Fibroblast of lung (primary cell): Measurements from ENCODE around the gene PHC2. TPM values are rescaled to one million over a fixed set of nuclear protein-coding genes. Genes with fewer than 3 reads are reported as not detected.

ENCODE experiments used
- DNase-seq, 2 donors: peaks; one replicate each; pipeline versions ENCODE4 v3.0.0 to v3.0.0-alpha.2; 2010; ENCODE audit warnings: low read depth in 2 of 2
- H2AFZ ChIP-seq: 2 replicates; pipeline ENCODE4 v1.5.1; 2012; ENCODE audit warnings: low read length, control low read depth, inconsistent platforms
- H3K27ac ChIP-seq: 2 replicates; pipeline ENCODE4 v1.5.1; 2011; ENCODE audit warnings: low read length, control low read depth; ENCODE audit not compliant: insufficient read depth
- H3K27me3 ChIP-seq: 2 replicates; pipeline ENCODE4 v1.5.1; 2011; ENCODE audit warnings: mild to moderate bottlenecking, low read length; ENCODE audit not compliant: control insufficient read depth, insufficient read depth
- H3K36me3 ChIP-seq: 2 replicates; pipeline ENCODE4 v1.5.1; 2011; ENCODE audit warnings: low read length; ENCODE audit not compliant: control insufficient read depth, insufficient read depth
- H3K4me1 ChIP-seq: 2 replicates; pipeline ENCODE4 v1.5.1; 2011; ENCODE audit warnings: low read length; ENCODE audit not compliant: control insufficient read depth, insufficient read depth; ENCODE audit errors: extremely low read depth
- H3K4me2 ChIP-seq: 2 replicates; pipeline ENCODE4 v1.5.1; 2011; ENCODE audit warnings: low read length, control low read depth; ENCODE audit not compliant: insufficient read depth; ENCODE audit errors: extremely low read depth
- H3K4me3 ChIP-seq, 4 experiments: fragments of 200-600 bp in 1 of 4; sonication (generic) in 1 of 4; replicated peaks in 1 of 4; 2 replicates each; pipeline ENCODE4 v1.5.1; 2011 to 2016; ENCODE audit warnings: low read length in 4 of 4, low read depth in 3 of 4, mild to moderate bottlenecking in 3 of 4, control low read depth in 2 of 4, inconsistent platforms in 1 of 4, mixed read lengths in 1 of 4; ENCODE audit not compliant: insufficient read depth in 1 of 4; ENCODE audit errors: control extremely low read depth in 1 of 4
- H3K79me2 ChIP-seq: 2 replicates; pipeline ENCODE4 v1.5.1; 2012; ENCODE audit warnings: mild to moderate bottlenecking, low read length, inconsistent platforms; ENCODE audit not compliant: control insufficient read depth, insufficient read depth
- H3K9ac ChIP-seq: 2 replicates; pipeline ENCODE4 v1.5.1; 2011; ENCODE audit warnings: mild to moderate bottlenecking, low read length, control low read depth; ENCODE audit not compliant: insufficient read depth
- H3K9me3 ChIP-seq: 2 replicates; pipeline ENCODE4 v1.5.1; 2012; ENCODE audit warnings: low read depth, low read length; ENCODE audit not compliant: control insufficient read depth, insufficient read depth
- H4K20me1 ChIP-seq: 2 replicates; pipeline ENCODE4 v1.5.1; 2011; ENCODE audit warnings: low read length; ENCODE audit not compliant: control insufficient read depth, insufficient read depth; ENCODE audit errors: extremely low read depth
- EZH2 ChIP-seq: IDR thresholded peaks from 2 replicates; pipeline ENCODE4 v1.5.1; 2012; ENCODE audit warnings: low read length, control low read depth, mild to moderate bottlenecking; ENCODE audit errors: missing control alignments
- polyA plus RNA-seq, 2 donors: library from polyadenylated mRNA; depleted of rRNA in 1 of 2; stranded (reverse) in 1 of 2; unstranded in 1 of 2; fragments of >200 nt; gene quantifications; 2 replicates each; pipeline ENCODE4 v1.2.1, GENCODE V29; 2011 to 2012; ENCODE audit warnings: missing spikeins in 1 of 2
- total RNA-seq: library from RNA; depleted of rRNA; stranded (reverse); fragments of >200 nt; gene quantifications from 2 replicates; pipeline ENCODE4 v1.2.1, GENCODE V29; 2014
- TF ChIP-seq, protein P1 (sequence below), 2 donors: IDR thresholded peaks in 1 of 2; conservative IDR thresholded peaks in 1 of 2; 1 replicate in 1 of 2; 2 replicates in 1 of 2; pipeline ENCODE4 v1.5.1; 2011 to 2012; ENCODE audit warnings: low read length in 2 of 2, control low read depth in 1 of 2, inconsistent platforms in 1 of 2, low read depth in 1 of 2, mild to moderate bottlenecking in 1 of 2

Gene PHC2
- total and polyA plus RNA-seq, 2 donors (not counting 1 experiment from before 2014, with no cell fraction given): 62.6 to 75.8 TPM

DNA sequence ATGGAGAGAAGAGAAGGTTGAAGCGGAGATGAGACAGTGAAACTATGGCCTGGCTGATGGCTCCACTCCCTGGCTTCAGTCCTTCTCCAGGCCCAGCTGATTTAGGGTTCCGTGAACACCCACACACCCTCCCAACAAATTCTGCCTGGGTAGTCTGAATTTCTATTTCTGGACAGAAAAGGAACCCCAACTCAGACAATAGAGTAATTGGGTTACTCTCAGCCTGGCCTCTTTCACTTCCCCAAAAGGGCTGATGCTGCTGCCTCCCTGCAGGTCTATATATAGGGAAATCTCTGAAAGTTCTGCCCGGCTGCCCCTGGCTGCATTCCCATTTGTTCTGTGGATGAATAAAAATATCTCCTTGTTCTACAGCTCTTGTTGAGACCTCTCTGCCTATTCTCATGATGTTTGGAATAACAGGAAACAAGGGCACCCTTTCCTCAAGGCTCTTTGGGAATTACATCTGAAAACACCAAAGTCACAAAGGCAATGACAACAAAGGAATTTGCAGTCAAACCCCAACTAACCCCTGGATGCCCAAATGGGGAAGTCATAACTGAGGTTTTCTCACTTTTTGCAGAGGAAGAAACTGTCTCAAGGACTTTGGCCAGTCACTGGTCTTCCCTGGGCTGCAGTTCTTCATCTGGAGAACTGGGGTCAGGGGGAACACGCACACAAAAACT is 30.2 kb upstream of the PHC2 start:
- Histone ChIP-seq H3K27me3 (no peaks in the 10 kb centered on the region), H2AFZ (no peak overlapping the region), H3K4me3 (no peak overlapping the region), H3K36me3 (no peaks in the 10 kb centered on the region), H3K79me2 (no peaks in the 10 kb centered on the region), H3K4me1 (peaks cover 12% of the 10 kb centered on the region), H3K9ac (no peak overlapping the region), H3K9me3 (no peaks in the 10 kb centered on the region), H3K27ac (no peak overlapping the region), H4K20me1 (no peaks in the 10 kb centered on the region), H3K4me2 (no peak overlapping the region)
- no peak for DNase-seq
- TF ChIP-seq, protein P1, sequence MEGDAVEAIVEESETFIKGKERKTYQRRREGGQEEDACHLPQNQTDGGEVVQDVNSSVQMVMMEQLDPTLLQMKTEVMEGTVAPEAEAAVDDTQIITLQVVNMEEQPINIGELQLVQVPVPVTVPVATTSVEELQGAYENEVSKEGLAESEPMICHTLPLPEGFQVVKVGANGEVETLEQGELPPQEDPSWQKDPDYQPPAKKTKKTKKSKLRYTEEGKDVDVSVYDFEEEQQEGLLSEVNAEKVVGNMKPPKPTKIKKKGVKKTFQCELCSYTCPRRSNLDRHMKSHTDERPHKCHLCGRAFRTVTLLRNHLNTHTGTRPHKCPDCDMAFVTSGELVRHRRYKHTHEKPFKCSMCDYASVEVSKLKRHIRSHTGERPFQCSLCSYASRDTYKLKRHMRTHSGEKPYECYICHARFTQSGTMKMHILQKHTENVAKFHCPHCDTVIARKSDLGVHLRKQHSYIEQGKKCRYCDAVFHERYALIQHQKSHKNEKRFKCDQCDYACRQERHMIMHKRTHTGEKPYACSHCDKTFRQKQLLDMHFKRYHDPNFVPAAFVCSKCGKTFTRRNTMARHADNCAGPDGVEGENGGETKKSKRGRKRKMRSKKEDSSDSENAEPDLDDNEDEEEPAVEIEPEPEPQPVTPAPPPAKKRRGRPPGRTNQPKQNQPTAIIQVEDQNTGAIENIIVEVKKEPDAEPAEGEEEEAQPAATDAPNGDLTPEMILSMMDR (conservative IDR thresholded peaks at IDR 0.05 in 1 of 2, IDR thresholded peaks at IDR 0.05 in 1 of 2; ENCODE audit: low read depth in 1 of 2, low read length in 2 of 2): no peak
- TF ChIP-seq EZH2: no peak

DNA sequence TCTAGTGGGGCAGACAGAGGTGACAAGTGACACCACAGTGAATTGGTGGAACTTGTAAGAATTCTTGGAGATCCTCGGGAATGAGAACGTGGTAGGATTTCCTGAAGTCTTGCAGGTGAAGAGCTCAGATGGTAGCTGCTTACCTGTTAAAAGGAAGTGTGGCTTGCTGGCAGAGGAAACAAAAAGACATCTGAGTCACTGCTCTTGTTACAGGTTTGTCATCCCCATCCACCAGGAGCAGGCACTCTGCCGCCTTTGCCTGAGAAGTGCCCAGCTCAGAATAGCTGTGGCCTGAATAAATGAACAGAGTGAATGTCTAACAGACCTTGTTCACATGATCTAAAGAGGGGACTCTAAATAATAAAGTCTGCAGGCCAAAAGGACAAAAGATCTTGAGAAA is 29.2 kb upstream of the PHC2 start:
- Histone ChIP-seq H3K4me3 (no peak overlapping the region), H3K9ac (no peak overlapping the region), H3K9me3 (no peaks in the 10 kb centered on the region), H3K27ac (no peak overlapping the region), H3K36me3 (no peaks in the 10 kb centered on the region), H3K4me2 (no peak overlapping the region), H2AFZ (no peak overlapping the region), H3K79me2 (no peaks in the 10 kb centered on the region), H4K20me1 (no peaks in the 10 kb centered on the region), H3K4me1 (peaks cover 13% of the 10 kb centered on the region), H3K27me3 (no peaks in the 10 kb centered on the region)
- DNase-seq: no peak
- no peak for TF ChIP-seq EZH2
- TF ChIP-seq, protein P1 (conservative IDR thresholded peaks at IDR 0.05 in 1 of 2, IDR thresholded peaks at IDR 0.05 in 1 of 2; ENCODE audit: low read depth in 1 of 2, low read length in 2 of 2): no peak

DNA sequence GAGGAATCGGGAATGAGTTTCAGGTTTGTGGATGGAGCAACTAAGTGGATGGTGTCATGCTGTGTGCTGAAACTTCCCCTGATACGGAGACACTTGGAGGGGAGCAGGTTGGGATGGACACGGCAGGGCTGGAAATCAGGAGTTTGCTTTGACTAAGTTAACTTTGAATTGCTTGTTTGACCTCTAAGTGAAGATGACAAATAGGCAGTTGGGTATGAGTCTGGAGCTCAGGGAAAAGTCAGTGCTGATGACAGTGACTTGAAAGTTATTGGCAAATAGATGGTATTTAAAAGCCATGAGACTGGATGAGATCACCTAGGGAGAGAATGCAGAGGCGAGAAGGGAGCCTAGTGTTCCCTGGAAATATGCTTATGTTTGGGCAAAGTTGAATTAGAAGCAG is 28.8 kb upstream of the PHC2 start:
- H2AFZ ChIP-seq: no peak overlapping the region
- H3K27me3 ChIP-seq: no peaks in the 10 kb centered on the region
- H3K4me3 ChIP-seq: no peak overlapping the region
- H3K9ac ChIP-seq: no peak overlapping the region
- peaks cover 13% of the 10 kb centered on the region for H3K4me1 ChIP-seq
- no peaks in the 10 kb centered on the region for H3K36me3 ChIP-seq
- H3K4me2 ChIP-seq: no peak overlapping the region
- H3K27ac ChIP-seq: no peak overlapping the region
- no peak for TF ChIP-seq EZH2
- TF ChIP-seq, protein P1 (conservative IDR thresholded peaks at IDR 0.05 in 1 of 2, IDR thresholded peaks at IDR 0.05 in 1 of 2; ENCODE audit: low read depth in 1 of 2, low read length in 2 of 2): no peak
- DNase-seq: peak; percentile 40 to 47
- no peaks in the 10 kb centered on the region for H3K79me2 ChIP-seq
- H3K9me3 ChIP-seq: no peaks in the 10 kb centered on the region
- H4K20me1 ChIP-seq: no peaks in the 10 kb centered on the region
